Measurements from ENCODE around the gene GABRA6. TPM values are rescaled to one million over a fixed set of nuclear protein-coding genes. Genes with fewer than 3 reads are reported as not detected.
"Not testable (repeated sequence)": the region's sequence is repeated elsewhere in the genome, so short reads cannot be mapped to it uniquely, and the experiment has no call there.

Gene GABRA6
- total RNA-seq = 1 to 10 TPM in 1 of 2 donors, not detected in 1; 6.1 TPM

GRCh38 chr5:161685461-161685860 is at the start of gene GABRA6:
GABRA6 (plus strand) TSS chr5:161685721; CDS start chr5:161685990, 269 bp downstream.
- no peak for DNase-seq (ENCODE audit: low spot score)
- TF ChIP-seq POLR2AphosphoS5 (IDR thresholded peaks at IDR 0.05) (no peak), CTCF (IDR thresholded peaks at IDR 0.05) (no peak), POLR2A (IDR thresholded peaks at IDR 0.05) (no peak)
- H3K4me1 ChIP-seq (replicated peaks) = no peaks in the 10 kb centered on the region
- WGBS = 70% methylated on average over 4 of the region's 4 CpGs
- H3K27ac ChIP-seq = no peak within 1 kb of the TSS
- H3K4me3 ChIP-seq = no peak within 1 kb of the TSS
- H3K27me3 ChIP-seq (replicated peaks; ENCODE audit: insufficient read depth) = no peaks in the 10 kb centered on the region
- intact Hi-C loops (cut with DNase I) = no loop called here
- H3K9me3 ChIP-seq = no peaks in the 10 kb centered on the region
- H3K36me3 ChIP-seq = no peaks in the 10 kb centered on the region

GRCh38 chr5:161637591-161637990 is 47.9 kb upstream of the GABRA6 start:
- H3K4me3 ChIP-seq = no peak overlapping the region
- H3K4me1 ChIP-seq (replicated peaks) = no peaks in the 10 kb centered on the region
- TF ChIP-seq CTCF (IDR thresholded peaks at IDR 0.05) = no peak
- no peak for TF ChIP-seq POLR2AphosphoS5 (IDR thresholded peaks at IDR 0.05)
- TF ChIP-seq POLR2A (IDR thresholded peaks at IDR 0.05) = no peak
- no peaks in the 10 kb centered on the region for H3K36me3 ChIP-seq
- intact Hi-C loops (cut with DNase I) = no loop called here
- WGBS = 94% methylated on average over 1 of the region's 1 CpG
- no peak for DNase-seq (ENCODE audit: low spot score)
- no peaks in the 10 kb centered on the region for H3K27me3 ChIP-seq (replicated peaks; ENCODE audit: insufficient read depth)
- no peak overlapping the region for H3K27ac ChIP-seq
- H3K9me3 ChIP-seq = no peaks in the 10 kb centered on the region

- TF ChIP-seq POLR2A (IDR thresholded peaks at IDR 0.05) (no peak), CTCF (IDR thresholded peaks at IDR 0.05) (no peak), POLR2AphosphoS5 (IDR thresholded peaks at IDR 0.05) (no peak)
- no peaks in the 10 kb centered on the region for H3K9me3 ChIP-seq
- H3K4me1 ChIP-seq (replicated peaks) = no peaks in the 10 kb centered on the region
- no peak overlapping the region for H3K4me3 ChIP-seq
- no peak for DNase-seq (ENCODE audit: low spot score)
- H3K27ac ChIP-seq = no peak overlapping the region
- intact Hi-C loops (cut with DNase I) = no loop called here
- 90% methylated on average over 4 of the region's 4 CpGs for WGBS
- H3K36me3 ChIP-seq = no peaks in the 10 kb centered on the region
- H3K27me3 ChIP-seq (replicated peaks; ENCODE audit: insufficient read depth) = no peaks in the 10 kb centered on the region
Observed at GRCh38 chr5:161641444-161641843, 44.1 kb upstream of the GABRA6 start.

GRCh38 chr5:161645264-161645663 is 40.3 kb upstream of the GABRA6 start:
- no peak for DNase-seq (ENCODE audit: low spot score)
- Histone ChIP-seq H3K36me3 (no peaks in the 10 kb centered on the region), H3K27me3 (replicated peaks; ENCODE audit: insufficient read depth) (no peaks in the 10 kb centered on the region), H3K4me1 (replicated peaks) (no peaks in the 10 kb centered on the region), H3K27ac (no peak overlapping the region), H3K4me3 (no peak overlapping the region), H3K9me3 (no peaks in the 10 kb centered on the region)
- TF ChIP-seq POLR2A (IDR thresholded peaks at IDR 0.05) = no peak
- TF ChIP-seq CTCF (IDR thresholded peaks at IDR 0.05) = no peak
- TF ChIP-seq POLR2AphosphoS5 (IDR thresholded peaks at IDR 0.05) = no peak
- intact Hi-C loops (cut with DNase I) = no loop called here
- 91% methylated on average over 1 of the region's 1 CpG for WGBS

GRCh38 chr5:161651926-161652325 is 33.6 kb upstream of the GABRA6 start:
- H3K27me3 ChIP-seq (replicated peaks; ENCODE audit: insufficient read depth); H3K4me3 ChIP-seq; H3K9me3 ChIP-seq; H3K36me3 ChIP-seq; H3K4me1 ChIP-seq (replicated peaks); intact Hi-C loops (cut with DNase I); DNase-seq (ENCODE audit: low spot score); H3K27ac ChIP-seq: not testable (repeated sequence)
- WGBS = 59% methylated on average over 8 of the region's 8 CpGs
